HPDE6-E6E7 (cell line): ENCODE measurements around the gene COG6.

Source experiments
- DNase-seq: peaks from one replicate; pipeline ENCODE4 v3.0.0; 2011; ENCODE audit warnings: missing footprints; ENCODE audit errors: extremely low spot score

The COG6 gene

DNA sequence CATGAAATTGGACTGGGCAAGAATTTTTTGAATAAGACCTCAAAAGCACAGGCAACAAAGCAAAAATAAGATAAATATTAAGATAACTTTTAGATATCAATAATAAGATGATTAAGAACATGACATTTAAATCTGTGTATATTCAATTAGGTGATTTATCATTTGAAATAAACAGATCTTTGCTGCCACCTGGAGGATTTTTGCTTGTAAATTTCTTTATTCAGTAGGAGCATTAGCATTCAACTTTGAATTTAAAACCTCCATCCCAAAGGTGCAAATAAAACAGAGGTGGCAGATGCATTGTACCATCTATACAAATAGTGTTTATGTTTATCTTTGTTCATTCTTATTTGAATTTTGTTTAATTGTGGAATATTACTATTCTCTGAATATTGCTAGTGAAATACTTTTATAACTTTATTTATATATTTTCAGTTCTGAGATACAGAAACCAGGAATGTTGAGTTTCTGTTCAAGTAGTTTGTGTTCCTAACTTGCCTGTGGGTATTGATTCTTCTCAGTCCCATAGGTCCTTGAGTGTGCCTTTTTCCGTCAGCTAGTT lies 20.9 kb downstream of the COG6 start:
- no peak for DNase-seq

- no peak for DNase-seq
Measured at GRCh38 chr13:39682310-39682709, 26.8 kb downstream of the COG6 start.

DNA sequence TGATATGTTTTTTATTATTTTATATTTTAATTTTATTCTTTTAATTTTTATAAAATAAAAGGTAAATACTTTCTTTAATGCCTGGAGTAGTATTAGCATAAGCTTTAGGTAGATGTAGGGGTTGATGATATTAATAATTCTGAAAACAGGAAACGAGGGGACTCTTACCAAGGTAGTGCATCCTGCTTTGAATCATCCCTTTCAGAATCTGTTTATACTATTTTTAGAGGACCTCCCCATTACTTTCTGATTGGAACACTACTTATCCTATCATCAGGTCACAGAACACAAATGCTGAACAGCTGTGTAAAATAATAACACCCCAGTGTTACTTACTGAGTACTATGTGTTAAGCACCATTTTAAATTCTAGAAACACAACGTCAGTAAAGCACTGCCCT lies 27.3 kb downstream of the COG6 start:
- no peak for DNase-seq

GRCh38 chr13:39684531-39685137 lies 29.2 kb downstream of the COG6 start:
- DNase-seq: no peak

- no peak for DNase-seq
Measured at GRCh38 chr13:39685652-39686051, 30.2 kb downstream of the COG6 start.

- no peak for DNase-seq
Measured at GRCh38 chr13:39688278-39688677, 32.8 kb downstream of the COG6 start.

- DNase-seq: no peak
Measured at GRCh38 chr13:39688699-39689405, 33.4 kb downstream of the COG6 start.

DNA sequence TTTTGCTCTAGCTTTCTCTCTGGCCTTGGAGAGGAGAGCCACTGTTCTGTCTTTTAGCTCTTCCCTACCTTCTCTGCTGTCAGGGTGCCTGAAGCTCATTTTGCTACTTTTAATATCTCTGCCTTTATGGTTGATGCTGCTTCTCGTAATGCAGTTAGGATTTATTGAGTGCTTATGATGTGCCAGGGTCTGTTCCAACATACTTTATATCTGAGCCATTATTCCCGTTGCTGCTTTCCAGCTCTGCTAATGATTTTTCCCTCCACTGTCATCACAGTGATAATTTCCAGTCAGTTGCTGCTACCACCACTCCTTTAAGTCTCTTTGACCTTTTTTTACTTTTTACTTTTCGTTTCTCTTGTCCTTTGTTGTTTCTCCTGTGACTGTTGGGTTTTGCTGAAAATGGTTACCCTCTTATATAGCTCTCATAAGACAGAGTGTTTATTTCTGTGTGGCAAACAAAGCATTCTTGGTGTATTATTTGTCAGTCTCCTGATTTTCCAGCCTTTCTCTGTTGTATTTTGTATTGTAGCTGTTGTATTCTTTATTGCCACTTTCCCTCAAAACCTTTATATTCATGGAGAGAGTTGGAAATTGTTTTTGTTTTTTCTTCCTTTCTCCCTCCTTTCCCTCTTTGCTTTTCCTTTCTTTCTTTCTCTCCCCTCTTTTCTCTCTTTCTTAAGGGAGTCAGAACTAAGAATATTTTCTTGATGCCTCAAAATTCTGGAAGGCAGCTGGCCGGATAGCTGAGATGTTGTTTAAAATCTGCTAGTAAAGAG lies 37.4 kb downstream of the COG6 start:
- DNase-seq: no peak

GRCh38 chr13:39699274-39699673 lies 43.8 kb downstream of the COG6 start:
- DNase-seq: no peak

GRCh38 chr13:39712626-39713025 lies 57.2 kb downstream of the COG6 start:
- DNase-seq: peak; percentile 28

GRCh38 chr13:39729156-39729555 lies 73.7 kb downstream of the COG6 start:
- no peak for DNase-seq

DNA sequence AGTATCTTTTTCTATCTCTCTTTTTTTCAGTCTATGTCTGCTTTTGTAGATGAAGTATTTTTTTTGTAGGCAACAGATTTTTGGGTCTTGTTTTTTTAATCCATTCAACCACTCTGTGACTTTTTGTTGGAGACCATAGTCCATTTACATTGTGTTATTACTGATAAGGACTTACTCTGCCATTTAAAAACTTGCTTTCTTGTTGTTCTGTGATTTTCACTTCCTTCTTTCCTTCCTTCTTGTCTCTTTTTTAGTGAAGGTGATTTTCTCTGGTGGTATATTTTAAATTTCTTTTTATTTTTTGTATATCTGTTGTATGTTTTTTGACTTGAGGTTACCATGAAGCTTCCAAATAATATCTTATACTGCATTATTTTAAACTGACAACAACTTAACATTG lies 79.5 kb downstream of the COG6 start:
- DNase-seq: no peak

DNA sequence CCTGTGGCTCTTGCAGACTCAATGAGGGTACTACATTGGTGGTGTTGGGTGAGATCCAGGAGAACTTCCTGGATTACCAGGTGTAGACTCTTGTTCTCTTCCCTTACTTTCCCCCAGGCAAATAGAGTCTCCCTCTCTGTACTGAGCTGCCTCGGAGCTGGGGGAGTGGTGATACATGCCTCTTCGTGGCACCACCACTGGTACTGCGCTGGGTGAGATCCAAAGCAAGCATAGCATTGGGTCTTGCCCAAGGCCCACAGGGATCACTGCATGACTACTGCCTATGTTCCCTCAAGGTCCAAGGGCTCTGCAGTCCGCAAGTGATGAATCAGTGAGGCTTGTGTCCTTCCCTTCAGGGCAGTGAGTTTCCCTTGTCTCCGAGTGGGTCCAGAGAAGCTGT lies 81.6 kb downstream of the COG6 start:
- DNase-seq: no peak

DNA sequence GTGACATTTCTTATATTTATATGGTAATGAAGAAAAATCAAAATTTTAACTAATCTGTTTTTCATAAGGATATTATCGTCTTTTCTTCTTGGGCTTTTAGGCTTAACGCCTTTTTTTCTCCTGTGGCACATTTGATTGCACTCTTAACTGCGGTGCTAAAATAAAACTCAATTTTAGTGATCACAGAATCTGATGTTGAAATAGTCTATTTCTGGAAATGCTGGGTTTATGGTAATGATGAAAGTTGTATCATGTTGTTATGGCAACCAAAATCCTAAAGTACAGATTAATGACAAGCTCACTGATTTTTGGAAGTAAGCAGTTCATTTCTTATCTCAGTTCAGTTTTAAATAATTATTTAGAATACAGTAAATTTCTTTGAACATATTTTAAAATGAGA lies 85.3 kb downstream of the COG6 start:
- DNase-seq: no peak

DNA sequence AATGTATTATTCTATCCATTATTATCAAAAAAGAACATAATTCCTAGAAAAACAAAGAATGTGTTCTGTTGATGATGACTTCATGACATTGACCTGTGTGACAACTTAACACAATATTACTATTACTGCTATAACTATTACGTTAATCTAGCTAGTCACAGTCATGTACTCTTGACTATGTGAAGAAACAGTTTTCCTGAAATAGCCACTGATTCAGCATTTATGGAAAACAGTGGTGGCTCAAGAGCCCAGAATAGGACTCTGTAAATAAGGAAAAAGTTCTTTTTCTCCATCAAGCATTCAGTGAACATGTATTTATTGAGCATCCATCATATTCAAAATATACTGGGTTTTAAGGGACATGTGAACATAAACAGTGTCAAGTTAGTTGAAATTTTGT lies 93.5 kb downstream of the COG6 start:
- DNase-seq: no peak

DNA sequence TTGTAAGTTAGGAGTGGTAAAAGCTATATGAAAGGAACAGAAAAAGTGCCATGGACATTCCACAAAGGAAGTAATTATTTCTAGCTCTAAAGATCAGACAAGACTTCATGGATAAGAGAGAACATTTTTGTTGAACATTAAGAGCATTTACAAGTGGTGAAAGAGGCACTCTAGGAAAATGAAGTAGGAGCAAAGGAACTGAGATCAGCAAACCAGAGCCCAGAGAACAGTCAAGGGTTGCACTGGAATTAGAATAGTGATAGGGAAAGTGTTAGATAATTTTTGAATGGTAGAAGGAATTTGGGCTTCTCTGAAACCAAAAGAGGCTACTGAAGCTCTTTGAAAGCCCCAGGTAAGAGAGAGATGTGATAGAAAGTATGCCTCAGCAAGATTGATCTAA lies 94.1 kb downstream of the COG6 start:
- DNase-seq: no peak

DNA sequence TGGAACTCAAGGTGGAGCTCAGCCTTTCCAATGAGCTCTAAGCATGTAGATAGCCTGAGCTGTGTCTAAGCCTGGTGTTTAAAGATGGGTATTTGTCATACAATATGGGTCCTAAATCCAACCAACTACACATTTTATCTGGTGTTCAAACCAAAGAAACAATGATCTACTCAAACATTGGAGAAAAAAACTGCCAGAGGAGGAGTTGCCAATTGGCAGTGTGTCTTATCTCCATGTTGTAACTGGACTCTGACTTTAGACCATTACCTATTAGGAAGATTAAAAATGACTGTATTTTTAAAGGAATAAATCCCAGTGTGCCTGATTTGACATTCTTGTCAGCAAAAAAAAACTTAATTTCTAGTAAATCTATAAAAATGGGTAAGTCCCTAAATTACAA lies 96.3 kb downstream of the COG6 start:
- DNase-seq: no peak

GRCh38 chr13:39760521-39760920 lies 105.1 kb downstream of the COG6 start:
- DNase-seq: no peak

GRCh38 chr13:39765801-39766463 lies 110.5 kb downstream of the COG6 start:
- DNase-seq: no peak

GRCh38 chr13:39766464-39767158 lies 111.1 kb downstream of the COG6 start:
- DNase-seq: no peak

DNA sequence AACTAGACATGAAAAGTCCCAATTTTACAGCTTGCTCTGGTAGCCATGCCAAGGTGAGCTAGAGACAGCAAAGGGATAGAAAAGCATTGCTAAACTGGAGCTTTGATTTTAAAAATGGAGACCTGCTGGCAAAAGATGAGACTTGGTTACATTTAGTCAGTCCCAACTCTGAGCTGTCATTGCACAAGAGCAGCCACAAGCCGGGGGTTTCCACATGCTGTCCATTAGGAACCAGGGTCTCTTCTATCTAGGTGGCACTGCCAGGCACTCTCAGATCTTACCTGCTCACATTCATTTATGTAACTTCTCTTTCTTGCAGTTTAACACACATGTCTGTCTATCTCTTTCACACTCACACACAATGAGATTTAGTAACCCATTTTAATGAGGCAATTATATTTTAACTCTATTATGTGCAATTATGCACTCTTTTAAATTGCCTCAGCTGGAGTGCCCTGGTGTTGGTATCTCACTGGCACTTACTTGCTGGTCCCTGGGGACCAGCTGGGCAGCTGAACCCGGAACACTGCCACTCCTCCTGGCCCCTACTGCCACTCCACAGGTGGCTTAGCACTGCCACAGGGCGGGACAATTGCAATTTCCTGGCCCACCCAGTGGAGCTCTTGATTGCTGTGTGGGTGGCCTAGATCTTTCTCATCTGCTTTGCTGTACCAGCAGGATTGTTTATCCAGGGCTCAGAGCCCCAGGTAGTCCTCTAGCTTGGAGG lies 112.5 kb downstream of the COG6 start:
- DNase-seq: no peak
